Activated CD8-positive, alpha-beta T cell treated with anti-CD3 and anti-CD28 coated beads for 36 hours (primary cell): Measurements from ENCODE around the gene MN1. TPM values are rescaled to one million over a fixed set of nuclear protein-coding genes. Genes with fewer than 3 reads are reported as not detected.

Experiments
- ATAC-seq: fragments of 200-7000 bp; cut with Tn5 transposase; one replicate; pipeline ENCODE4 v1.10.0; 2021; ENCODE audit warnings: mild to moderate bottlenecking, moderate library complexity
- CTCF ChIA-PET: fragments of 350-600 bp; sonication (Branson Sonifier 250); formaldehyde crosslinking; loops from one replicate; lab custom pipeline; 2021; ENCODE audit warnings: antibody characterized with exemption; lab: Charles Lee
- POLR2A ChIA-PET: fragments of 350-600 bp; sonication (Branson Sonifier 250); formaldehyde crosslinking; loops from one replicate; lab custom pipeline; 2021; ENCODE audit warnings: antibody characterized with exemption; lab: Charles Lee
- DNase-seq: peaks from one replicate; pipeline ENCODE4 v3.0.0-alpha.2; 2020
- H3K27ac Mint-ChIP-seq: one replicate; pipeline ENCODE4 v1.8.0; 2021; ENCODE audit warnings: mild to moderate bottlenecking, mixed read lengths
- H3K27me3 Mint-ChIP-seq: one replicate; pipeline ENCODE4 v1.8.0; 2021; ENCODE audit warnings: mixed read lengths
- H3K36me3 Mint-ChIP-seq: one replicate; pipeline ENCODE4 v1.8.0; 2021; ENCODE audit warnings: low read depth, mixed read lengths
- H3K4me1 Mint-ChIP-seq: one replicate; pipeline ENCODE4 v1.8.0; 2021; ENCODE audit warnings: low read depth, mixed read lengths
- H3K4me3 Mint-ChIP-seq: one replicate; pipeline ENCODE4 v1.8.0; 2021; ENCODE audit warnings: mild to moderate bottlenecking, moderate library complexity, mixed read lengths
- H3K9me3 Mint-ChIP-seq: one replicate; pipeline ENCODE4 v1.8.0; 2021; ENCODE audit warnings: mixed read lengths
- CTCF ChIP-seq: fragments of 200-600 bp; IDR thresholded peaks from one replicate; pipeline ENCODE4 v1.8.0; 2022; ENCODE audit warnings: antibody characterized with exemption, mild to moderate bottlenecking
- intact Hi-C: fragments of 100-400 bp; cut with micrococcal nuclease; formaldehyde crosslinking; loops from one replicate; pipeline ENCODE4 v1.10.0; 2022
- total RNA-seq, 2 experiments: library from RNA; stranded (reverse); gene quantifications; one replicate each; pipeline ENCODE4 v1.2.3, GENCODE V29; 2021

Gene MN1
- total RNA-seq, result under 1 TPM; 0.11 to 0.16 TPM

DNA sequence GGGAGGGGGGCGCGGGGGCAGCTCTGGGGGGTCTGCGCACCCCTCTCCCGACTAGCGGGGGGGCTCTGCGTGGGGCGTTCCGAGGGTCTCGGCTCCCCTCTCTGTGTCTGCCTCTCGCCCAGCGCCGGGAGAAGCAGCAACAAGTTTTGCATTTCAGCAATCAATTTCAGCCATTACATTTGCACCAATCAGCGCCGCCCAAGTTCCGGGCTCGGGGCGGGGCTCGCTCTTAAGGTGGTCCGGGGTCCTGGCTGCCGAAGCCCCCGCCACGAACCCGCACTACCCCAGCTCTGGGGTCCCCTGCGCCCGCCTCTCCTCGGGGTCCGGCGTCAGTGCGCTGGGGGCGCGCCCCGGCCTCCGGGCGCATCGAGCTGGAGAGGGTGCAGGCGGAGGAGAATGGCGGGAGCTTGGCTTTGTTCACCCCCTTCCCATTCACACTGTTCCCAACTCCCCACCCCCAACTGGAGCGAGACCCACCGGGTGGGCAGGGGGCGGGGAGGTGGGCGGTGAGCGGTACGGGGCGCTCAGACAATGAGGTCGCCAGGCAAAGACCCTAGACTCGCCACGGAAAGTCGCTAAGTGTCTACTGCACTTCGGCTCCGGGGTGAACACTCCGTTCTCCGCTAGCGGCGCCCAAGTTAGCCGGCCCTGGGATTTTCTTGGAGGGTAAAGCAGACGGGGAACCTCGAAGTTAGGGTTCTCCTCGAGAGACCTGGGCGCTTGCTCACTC lies at the start of gene MN1:
MN1 (minus strand) TSS at position 141 of the 730 bp plus-strand sequence. CDS start 1,213 bp downstream, outside the sequence.
- no peak within 1 kb of the TSS for H3K27ac Mint-ChIP-seq
- DNase-seq (peak; percentile 46), ATAC-seq (peak; percentile 56)
- peak within 1 kb of the TSS; percentile 73 for H3K4me3 Mint-ChIP-seq
- intact Hi-C loops, result no loop called here
- H3K4me1 Mint-ChIP-seq, result peaks cover 10% of the 10 kb centered on the region
- ChIA-PET CTCF (no interaction called here), POLR2A (no interaction called here)
- H3K9me3 Mint-ChIP-seq, result no peaks in the 10 kb centered on the region
- TF ChIP-seq CTCF, result no peak
- no peaks in the 10 kb centered on the region for H3K36me3 Mint-ChIP-seq
- peaks cover 19% of the 10 kb centered on the region for H3K27me3 Mint-ChIP-seq

DNA sequence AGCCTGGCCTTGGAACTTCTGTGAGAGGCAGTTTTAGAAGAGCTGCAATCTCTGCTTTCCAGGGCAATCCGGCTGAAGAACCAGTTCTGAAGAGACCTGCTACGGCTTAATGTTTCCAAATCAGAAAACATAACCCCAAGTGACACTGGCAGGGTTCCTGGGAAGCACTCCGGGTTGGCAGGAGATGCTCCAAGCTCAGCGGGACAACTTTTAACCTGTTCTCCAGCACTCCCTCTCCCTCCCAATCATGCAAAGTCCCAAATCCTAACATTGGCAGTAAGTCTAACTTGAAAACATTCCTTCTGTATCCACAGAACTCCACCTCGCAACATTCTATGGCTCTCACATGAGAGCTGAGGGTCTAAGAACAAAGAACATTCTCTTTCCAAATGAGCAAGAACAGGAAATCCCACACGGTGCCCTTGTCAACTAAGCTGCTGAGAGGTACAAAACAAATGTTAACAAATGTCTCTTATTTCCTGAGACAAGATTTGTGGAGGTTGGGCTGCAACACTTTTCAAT lies 48.5 kb upstream of the MN1 start:
- H3K4me1 Mint-ChIP-seq, result peaks cover 2% of the 10 kb centered on the region
- no peak overlapping the region for H3K4me3 Mint-ChIP-seq
- DNase-seq, result no peak
- ChIA-PET CTCF (interaction anchor here (0.9 to 1.5 kb wide), 2 partner anchors 37 to 159 kb away, joined by 3 read pairs; no protein-coding TSS in a partner anchor), POLR2A (no interaction called here)
- intact Hi-C loops, result no loop called here
- peak overlapping the region; percentile 10 for H3K27ac Mint-ChIP-seq
- TF ChIP-seq CTCF, result no peak
- no peaks in the 10 kb centered on the region for H3K9me3 Mint-ChIP-seq
- H3K36me3 Mint-ChIP-seq, result peaks cover 55% of the 10 kb centered on the region
- no peaks in the 10 kb centered on the region for H3K27me3 Mint-ChIP-seq
- no peak for ATAC-seq

DNA sequence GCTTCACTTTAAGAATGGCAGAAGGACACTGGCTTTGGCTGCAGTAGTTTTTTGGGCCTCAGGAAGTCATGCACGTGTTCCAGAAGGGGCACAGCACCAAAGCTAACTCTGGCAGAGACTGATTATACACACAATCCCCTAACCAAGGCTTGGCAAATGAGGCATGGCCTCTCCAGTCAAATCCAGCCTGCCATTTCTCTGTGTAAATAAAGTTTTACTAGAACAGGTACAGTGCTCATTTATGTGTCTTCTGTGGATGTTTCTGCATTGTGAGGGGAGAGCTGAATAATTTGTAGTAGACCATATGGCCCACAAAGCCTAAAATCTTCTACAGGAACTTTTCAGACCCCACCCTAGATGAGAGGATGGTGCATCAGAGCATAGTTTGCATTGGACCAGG lies 46.4 kb upstream of the MN1 start:
- Mint-ChIP-seq H3K9me3 (no peaks in the 10 kb centered on the region), H3K4me3 (no peak overlapping the region), H3K27me3 (no peaks in the 10 kb centered on the region), H3K36me3 (peaks cover 44% of the 10 kb centered on the region), H3K27ac (peak overlapping the region; percentile 5), H3K4me1 (peaks cover 2% of the 10 kb centered on the region)
- CTCF ChIA-PET, result interaction anchor here (0.8 kb wide), 1 partner anchor 28 kb away, joined by 3 read pairs; no protein-coding TSS in a partner anchor
- ATAC-seq (no peak), DNase-seq (no peak)
- POLR2A ChIA-PET, result no interaction called here
- no peak for TF ChIP-seq CTCF
- intact Hi-C loops, result no loop called here

- no peak overlapping the region for H3K27ac Mint-ChIP-seq
- ChIA-PET POLR2A (interaction anchor here (0.6 kb wide), 1 partner anchor 31 kb away, joined by 3 read pairs; no protein-coding TSS in a partner anchor), CTCF (no interaction called here)
- no peak overlapping the region for H3K4me3 Mint-ChIP-seq
- DNase-seq, result no peak
- H3K27me3 Mint-ChIP-seq, result no peaks in the 10 kb centered on the region
- H3K9me3 Mint-ChIP-seq, result no peaks in the 10 kb centered on the region
- H3K36me3 Mint-ChIP-seq, result peaks cover 40% of the 10 kb centered on the region
- TF ChIP-seq CTCF, result no peak
- intact Hi-C loops, result no loop called here
- no peak for ATAC-seq
- peaks cover 2% of the 10 kb centered on the region for H3K4me1 Mint-ChIP-seq
Measured at GRCh38 chr22:27846910-27847309, 45.4 kb upstream of the MN1 start.

DNA sequence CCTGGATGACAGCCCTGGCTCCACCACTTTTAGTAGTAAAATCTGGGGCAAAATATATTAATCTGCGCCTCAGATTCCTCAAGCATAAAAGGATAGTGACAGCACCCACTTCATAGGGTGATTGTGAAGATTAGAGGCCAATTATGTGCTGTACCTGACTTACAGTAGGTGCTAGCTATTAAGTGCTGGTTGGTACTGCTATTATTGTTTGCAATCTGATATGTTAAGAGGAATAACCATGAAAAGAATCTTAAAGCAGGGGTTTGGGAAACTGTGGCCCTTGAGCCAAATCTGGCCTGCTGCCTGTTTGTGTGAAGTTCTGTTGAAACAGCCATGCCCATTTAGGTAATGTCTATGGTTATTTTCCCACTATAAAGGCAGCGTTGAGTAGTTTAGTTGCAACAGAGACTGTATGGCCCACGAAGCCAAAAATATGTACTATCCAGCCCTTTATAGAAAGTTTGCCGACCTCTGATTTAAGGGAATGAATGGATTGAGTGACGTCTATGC lies 44.7 kb upstream of the MN1 start:
- Mint-ChIP-seq H3K27me3 (no peaks in the 10 kb centered on the region), H3K4me3 (no peak overlapping the region), H3K4me1 (peaks cover 2% of the 10 kb centered on the region), H3K9me3 (no peaks in the 10 kb centered on the region), H3K27ac (no peak overlapping the region), H3K36me3 (peaks cover 42% of the 10 kb centered on the region)
- POLR2A ChIA-PET, result interaction anchor here (0.6 kb wide), 1 partner anchor 32 kb away, joined by 3 read pairs; no protein-coding TSS in a partner anchor
- intact Hi-C loops, result no loop called here
- TF ChIP-seq CTCF, result no peak
- no peak for DNase-seq
- CTCF ChIA-PET, result no interaction called here
- no peak for ATAC-seq
